Fibroblast of skin of scalp (primary cell): ENCODE data around the gene LRRC30. TPM values are rescaled to one million over a fixed set of nuclear protein-coding genes. Genes with fewer than 3 reads are reported as not detected.
A peak's percentile ranks its signal among the peaks of the same experiment; 100 is the strongest.
"Not testable (repeated sequence)": the region's sequence is repeated elsewhere in the genome, so short reads cannot be mapped to it uniquely, and the experiment has no call there.

Experiments
- DNase-seq: peaks from one replicate; pipeline ENCODE4 v3.0.0-alpha.2; 2013
- polyA plus RNA-seq, 2 experiments: library from polyadenylated mRNA; unstranded; fragments of 120-200 nt; gene quantifications; one replicate each; pipeline ENCODE4 v1.2.1, GENCODE V29; 2013; ENCODE audit not compliant: insufficient read length in 2 of 2

Gene LRRC30
- not detected for polyA plus RNA-seq (2013, experiment 1 of 2; ENCODE audit: insufficient read length)
- polyA plus RNA-seq (2013, experiment 2 of 2; ENCODE audit: insufficient read length), result not detected

DNA sequence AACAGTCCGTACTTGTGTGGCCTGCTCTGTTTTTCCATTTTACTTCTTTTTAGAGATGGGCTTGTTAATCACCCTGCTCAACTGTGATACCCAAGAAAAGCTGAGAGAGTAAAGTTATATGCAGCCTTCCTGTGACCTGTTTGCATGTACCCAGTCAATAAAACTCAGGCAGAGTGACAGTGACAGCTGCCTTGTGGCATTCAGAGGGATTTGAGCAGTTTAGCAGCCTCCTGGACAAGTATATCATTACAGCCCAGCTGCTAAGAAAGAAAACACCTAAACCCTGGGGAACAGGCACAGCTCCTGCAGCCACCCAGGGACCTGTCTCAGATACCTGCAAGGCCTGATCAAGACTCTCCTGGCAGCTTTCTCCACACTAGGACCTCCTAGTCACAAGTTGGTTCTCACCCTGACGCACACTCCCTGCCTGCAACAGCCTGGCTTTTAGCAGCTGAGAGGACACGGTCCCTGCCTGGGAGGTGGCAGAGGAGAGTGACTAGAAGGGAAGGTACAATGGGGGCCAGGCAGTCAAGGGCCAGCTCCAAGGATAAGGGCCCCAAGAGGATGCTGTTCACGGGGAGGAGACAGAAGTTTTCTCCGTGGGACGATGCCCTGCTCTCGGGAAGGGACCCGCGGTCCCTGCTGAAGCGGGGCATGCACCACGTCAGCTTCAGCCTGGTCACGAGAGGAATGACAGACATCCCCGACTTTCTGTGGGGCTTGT, at the start of gene LRRC30:
Gene LRRC30, plus strand, starts transcription at position 464 of the 724 bp plus-strand sequence. Its CDS starts 50 bp downstream, at position 514.
- no peak for DNase-seq

DNA sequence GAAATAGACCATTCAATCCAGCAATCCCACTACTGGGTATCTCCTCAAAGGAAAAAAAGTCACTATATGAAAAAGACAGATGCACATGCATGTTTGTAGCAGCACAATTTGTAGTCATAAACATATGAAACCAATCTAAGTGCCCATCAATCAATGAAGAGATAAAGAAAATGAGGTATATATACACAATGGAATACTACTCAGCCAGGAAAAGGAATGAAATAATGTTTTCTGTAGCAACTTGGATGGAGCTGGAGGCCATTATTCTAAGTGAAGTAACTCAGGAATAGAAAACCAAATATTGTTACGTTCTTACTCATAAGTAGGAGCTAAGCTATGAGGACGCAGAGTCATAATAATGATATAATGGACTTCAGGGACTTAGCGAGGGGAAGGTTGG, 45.2 kb upstream of the LRRC30 start:
- DNase-seq, result no peak

DNA sequence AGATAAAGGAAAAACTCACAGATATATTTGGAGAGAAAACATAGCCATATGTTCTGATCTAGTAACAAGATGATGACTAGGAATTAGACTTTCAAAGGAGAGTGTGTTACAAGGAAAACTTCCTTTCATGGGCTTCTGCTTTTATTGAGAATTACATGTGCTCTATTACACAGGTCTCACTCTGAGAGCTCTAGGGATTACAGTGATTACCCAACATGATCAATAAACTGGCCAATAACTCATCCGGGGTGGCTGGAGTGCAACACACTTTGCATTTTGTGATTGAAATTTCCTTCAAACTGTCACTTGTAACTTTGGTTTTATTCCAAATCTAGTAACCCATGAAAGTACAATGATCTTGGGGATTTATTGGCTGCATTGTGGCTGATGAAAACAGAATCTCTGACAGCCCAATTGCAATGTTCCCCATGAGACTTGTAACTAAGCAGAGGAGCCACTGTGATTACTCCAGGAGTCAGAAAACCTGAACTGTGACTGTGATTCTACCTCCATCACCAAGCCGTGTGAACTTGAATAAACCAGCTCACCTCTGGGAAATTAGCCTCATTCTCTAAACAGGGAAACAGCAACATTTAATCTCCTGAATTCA, 40.2 kb upstream of the LRRC30 start:
- DNase-seq, result no peak

DNA sequence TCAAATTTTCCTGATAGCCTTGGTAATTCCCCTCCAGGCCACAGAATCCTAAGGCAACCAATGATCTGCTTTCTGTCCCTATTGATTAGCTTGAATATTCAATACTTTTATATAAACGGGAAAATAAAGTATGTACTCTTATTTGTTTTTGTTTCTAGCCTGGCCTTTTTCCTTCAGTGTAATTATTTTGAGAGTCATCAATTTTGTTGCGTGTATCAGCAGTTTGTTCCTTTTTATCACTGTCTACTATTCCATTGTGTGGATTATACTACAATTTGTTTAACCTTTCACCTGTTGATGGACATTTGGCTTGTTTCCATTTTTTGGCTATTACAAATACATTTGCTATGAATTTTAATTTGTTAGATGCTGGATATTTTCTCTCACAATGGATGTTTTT, 39.2 kb upstream of the LRRC30 start:
- DNase-seq, result no peak

DNA sequence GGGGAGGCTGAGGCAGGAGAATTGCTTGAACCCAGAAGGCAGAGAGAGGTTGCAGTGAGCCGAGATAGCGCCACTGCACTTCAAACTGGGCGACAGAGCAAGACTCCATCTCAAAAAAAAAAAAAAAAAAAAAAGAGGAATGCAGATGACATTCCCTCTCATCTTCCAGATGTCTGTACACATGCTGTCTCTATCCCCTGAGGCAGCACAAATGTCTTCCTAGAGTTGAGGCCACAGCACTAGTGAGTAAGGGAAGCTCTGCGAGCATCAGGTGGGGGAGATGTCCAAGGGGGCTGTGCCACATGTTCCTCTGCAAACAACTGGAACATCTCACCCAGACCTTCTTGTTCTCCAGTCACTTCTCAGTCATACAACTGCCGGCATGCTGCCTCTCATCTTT, 35.6 kb upstream of the LRRC30 start:
- no peak for DNase-seq

DNA sequence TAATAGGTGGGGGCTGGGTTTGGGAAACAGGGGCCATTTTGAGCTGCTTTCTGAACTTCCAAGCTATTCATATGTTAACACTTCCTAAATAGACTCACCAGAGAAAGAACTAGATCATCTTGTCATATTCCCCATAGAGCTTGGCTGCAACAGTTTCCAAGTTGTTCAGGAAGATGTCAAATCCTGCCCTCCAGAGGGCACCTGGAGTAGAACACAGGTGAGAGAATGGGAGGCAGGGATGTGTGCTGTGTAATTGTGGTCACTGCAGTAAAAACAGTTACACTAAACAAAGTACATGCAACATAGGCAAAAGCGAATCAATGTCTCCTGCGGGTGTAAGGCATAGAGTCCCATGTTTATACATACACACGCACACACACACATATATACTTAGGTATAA, 34.5 kb upstream of the LRRC30 start:
- DNase-seq, result no peak

DNA sequence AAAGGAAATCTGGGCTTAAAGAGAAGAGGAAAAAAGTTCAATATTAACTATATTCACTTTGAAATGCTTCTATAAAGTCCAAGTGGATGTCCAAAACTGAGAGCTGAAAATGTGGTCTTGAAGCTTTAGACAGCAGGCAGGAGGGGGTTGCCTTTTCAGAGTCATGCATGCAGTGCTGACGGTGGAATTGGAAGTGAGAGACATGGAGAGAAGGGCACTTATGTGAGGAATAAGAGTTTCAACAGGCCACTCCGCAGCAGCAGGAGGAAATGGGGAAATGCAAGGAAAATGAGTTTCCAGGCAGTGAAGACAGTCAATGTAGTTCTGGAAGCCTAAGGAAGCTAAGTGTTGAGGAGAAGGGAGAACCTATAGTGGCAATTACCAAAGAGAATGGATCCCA, 33.0 kb upstream of the LRRC30 start:
- no peak for DNase-seq

DNA sequence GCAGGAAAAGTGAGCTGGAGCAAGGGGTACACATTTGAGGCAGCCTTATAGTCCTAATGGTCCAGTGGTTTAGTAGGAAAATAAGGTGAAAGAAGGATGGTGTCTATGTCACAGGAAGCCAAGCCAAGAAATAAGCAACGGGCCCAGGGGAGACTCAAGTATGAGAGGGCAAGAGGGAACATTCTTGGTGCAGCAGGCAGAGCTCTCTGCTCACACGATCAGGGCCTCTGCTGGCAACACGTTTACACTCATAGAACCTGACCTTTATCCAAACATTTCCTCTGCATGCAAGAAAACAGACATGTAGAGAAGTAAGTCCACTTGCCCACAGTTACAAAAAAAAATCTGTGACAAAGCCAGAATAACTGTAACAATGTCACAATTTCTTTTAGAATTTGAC, 32.6 kb upstream of the LRRC30 start:
- no peak for DNase-seq

DNA sequence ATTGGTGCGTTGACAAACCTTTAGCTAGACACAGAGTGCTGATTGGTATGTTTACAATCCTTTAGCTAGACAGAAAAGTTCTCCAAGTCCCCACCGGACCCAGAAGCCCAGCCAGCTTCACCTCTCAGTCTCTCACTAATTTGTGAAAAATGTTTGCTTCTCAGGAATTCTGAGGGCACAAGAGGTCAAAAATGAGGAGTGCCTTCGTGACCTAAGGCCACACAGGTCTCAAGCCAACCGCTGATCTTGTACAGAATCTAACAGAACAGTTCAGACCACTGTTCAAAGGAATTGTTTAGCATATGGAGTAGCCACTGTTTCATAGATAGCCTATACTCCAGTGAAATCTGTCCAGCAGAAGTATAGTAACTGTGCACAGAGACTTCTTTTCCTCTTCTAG, 29.8 kb upstream of the LRRC30 start:
- no peak for DNase-seq

DNA sequence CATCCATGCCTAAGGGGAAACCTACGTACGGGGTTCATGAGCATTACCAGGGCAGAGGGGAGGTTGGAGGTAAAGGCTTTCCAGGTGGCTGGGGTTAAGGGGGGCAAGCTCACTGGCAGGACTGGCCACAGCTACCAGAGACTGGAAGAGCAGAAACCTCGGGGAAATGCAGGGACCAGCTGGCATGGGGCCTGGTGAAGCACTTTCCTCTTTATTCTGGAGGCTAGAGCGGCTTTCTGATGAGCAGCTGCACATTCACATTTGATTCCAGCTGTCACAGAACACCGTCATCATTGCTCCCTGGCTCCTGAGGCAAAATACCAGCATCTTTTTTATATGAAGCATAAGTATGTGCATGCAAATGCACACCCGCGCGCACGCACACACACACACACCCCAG, 28.7 kb upstream of the LRRC30 start:
- no peak for DNase-seq

DNA sequence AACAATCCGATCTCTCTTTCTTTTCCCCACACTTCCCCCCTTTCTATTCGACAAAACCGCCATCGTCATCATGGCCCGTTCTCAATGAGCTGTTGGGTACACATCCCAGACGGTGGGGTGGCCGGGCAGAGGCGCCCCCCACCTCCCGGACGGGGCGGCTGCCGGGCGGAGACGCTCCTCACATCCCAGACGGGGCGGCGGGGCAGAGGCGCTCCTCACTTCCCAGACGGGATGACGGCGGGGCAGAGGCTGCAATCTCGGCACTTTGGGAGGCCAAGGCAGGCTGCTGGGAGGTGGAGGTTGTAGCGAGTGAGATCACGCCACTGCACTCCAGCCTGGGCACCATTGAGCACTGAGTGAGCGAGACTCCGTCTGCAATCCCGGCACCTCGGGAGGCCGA, 27.3 kb upstream of the LRRC30 start:
- not testable (repeated sequence) for DNase-seq

DNA sequence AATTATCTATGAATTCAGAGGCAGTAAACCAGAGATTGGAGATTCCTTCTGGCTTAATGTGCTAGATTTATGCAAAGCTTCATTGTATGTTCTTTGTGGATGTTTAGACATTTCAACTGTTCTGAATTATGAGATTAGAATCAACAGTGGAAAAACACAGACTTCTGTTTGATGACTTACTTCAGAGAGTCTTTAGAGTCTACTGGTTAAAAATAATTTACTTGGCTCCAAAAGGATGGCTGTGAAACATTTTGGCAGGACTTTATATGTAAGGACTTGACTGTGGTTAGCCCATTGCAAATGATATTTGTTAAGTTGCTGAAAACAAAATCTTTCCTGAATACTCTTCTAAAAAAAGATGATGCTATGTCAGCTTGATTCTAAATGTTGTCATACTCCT, 25.5 kb upstream of the LRRC30 start:
- no peak for DNase-seq

DNA sequence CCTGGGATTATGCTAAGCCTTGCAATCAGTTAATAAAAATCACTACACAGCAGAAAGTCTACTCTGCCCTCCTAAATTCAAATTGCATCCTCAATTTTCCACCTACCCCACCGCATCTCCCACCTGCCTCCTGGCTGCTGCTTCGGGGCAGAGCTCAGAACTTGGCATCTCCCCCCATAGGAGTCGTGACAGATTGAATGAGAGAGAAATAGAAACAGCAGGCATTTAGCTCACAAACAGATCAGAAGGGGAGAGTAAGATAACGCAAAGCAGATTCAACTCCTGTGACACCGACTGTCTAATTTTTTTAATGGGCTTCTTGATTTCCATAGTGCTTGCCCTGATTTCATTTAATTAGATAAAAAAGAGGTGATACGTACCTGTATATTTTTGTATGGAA, 24.7 kb upstream of the LRRC30 start:
- DNase-seq, result no peak

DNA sequence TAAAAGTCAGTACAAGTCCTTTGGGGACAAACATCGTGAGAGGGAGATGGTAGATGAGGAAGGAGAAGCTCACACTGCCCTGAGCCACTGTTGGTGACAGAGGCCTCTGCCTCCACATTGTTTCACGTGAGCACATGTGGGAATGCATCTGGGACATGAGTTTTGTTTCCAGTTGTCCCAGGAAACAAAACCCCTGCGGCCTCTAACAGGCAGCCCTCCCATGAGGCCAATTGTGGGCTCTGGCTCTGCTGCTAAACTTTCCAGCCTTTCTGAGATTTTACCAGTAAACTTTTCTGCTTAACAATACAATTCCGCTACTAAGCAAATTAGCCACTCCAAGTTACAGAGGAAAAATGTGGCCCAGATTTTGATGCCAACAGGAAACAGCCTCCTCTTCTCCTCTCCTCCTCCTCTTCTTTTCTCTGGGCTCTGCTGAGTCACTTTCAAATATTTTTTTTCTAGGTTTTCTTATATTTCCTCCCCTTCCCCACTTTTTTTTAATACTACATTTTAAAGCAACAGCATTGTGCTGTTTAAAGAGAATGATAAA, 23.4 kb upstream of the LRRC30 start:
- peak; percentile 8 for DNase-seq

DNA sequence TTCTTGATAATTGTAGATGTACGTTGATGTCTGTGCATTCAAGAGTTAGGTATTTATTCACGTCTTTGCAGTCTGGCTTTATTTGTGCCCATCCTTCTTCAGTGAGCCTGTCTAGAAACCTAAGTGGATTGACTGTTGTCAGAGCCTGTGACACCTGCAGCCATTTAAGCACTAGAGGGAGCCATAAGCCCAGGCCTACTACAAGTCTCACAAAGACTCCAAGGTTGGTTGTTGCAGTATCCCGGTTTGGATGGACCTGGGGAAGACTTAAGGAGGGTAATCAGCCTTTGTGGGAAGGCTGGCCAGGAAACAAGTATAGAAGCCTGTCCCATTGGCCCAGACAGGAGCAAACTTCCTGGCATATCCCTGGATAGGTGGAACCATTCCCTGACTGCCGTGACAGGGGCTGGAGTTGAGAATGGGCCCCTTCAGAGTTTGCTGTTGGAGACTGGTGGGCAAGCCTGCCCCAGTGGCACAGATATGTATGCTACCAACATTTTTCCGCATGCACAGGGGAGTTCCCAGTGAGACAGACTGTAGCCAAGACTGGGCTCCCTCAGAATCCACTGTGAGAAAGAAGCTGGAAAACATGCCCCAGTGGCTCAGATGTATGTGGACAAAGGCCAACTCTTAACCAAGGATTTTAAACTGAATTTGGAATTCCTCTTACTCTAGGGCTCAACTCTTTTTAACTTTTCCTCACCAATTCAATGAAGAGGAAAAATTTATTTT, 9.3 kb upstream of the LRRC30 start:
- DNase-seq, result peak; percentile 70

DNA sequence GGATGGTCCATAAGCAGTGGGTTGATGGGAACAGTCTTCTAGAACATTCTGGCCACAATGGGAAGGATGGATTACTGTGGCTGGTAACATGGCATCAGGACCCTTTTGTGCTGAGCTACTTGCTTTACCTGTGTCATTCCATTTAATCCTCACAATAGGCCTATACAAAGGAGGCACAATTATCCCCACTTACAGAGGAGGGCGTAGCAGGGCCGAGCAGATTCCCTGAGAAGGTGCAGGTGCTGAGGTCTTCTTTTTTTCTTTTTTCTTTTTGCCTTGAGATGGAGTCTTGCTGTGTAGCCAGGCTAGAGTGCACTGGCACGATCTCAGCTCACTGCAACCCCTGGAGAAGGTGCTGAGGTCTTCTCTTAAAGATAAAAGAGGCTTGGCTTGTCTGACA, 6.7 kb upstream of the LRRC30 start:
- no peak for DNase-seq

DNA sequence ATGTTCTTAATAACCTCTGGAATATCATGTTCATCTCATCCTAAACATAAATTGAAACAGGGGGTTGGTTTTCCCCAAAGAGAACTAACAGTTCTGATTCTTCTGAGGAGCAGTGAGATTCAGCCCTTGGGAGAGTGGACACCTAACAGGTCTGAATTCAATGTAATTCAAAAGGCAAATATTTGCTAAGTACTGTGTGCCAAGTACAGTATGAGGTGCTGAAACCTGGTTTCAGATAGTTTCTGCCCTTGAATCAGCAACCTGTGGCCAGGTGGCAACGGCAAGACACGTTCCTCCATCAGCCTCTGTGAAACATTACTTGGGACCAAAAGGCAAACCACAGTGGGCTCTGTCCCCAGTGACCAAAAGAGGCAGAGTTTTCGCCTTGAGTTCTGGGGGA, 1.3 kb downstream of the LRRC30 start:
- no peak for DNase-seq

DNA sequence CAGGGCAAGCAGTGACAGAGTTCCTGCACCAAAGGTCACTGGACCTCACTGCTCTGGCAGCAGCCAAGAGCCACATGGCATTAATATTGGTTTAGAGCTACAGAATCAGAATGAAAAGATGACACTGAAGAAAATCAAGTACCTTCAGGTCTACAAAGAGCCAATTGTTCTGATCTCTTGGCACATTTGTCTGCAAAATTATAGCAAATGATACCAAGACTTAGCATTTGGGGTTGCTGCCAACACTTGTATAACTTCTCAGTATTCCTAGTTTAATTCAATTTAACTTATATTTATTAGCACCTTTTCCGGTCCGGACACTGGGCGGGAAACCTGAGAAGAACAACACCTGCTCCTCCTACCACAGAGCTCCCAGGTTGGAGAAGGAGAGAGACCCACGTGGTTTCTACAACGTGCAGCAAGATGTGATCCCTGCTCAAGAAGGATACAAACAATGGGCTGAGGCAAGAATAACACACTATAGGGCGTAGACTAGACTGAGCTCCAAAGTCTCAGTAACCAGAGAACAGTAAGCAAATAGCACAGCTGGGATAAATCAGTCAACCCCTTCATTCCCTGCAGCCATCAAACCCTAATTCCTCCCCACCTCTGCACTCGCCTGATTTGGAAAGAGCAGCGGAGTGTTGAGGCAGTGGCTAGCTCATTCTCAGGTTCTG, 2.4 kb downstream of the LRRC30 start:
- no peak for DNase-seq

DNA sequence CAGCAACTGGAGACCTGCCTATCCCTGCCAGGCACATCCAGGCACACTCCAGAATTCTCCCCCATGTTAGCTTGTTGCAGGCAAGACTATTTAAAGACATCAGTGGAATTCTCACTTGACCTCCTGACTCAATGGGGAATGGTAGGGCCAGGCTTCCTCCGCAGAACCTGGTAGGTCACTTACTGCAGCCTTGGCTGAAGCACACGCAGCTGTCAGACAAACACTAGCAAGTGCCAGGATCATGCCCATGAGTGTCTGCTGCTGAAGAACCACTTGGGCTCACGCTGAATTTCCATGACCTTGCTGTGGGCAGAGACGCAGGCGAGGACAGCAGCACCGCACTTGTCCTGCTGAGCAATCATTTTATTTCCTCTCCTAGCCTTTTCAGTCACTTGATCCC, 3.2 kb downstream of the LRRC30 start:
- no peak for DNase-seq

DNA sequence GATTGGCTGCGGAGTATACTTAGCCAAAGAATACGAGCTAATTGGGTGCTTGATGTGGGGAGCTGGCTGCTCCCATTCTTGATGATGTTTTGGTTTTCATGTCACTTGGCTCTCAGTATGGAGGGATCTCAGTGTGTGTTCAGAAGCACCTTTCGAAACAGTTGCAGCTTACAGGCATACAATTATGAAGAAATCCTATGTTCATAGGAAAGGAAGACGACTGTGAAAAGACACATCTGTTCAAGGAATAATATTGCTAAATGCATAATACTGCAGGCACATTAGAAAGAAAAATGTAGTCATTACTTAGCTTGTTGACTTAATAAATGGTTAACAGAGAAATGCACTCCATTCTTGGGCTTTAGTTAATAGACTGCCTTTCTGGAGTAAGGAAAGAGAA, 4.1 kb downstream of the LRRC30 start:
- no peak for DNase-seq

DNA sequence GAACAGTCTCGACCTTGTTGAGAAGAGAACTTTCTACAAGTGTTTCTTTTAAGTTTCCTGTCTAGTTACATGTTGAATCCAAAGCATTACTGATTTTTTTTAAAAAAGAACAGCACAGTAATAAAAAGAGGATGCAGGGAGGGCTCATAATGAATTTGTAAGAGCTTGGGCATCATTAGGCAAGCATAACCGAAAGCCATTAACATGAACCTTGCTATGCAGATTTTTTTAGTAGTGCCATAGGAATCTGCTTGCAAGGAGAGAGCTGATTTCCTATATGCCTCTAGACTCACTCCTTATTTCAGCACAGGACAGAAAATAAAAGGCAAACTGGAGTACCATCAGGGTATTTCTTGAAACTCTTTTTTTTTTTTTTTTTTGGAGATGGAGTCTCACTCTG, 5.2 kb downstream of the LRRC30 start:
- no peak for DNase-seq

DNA sequence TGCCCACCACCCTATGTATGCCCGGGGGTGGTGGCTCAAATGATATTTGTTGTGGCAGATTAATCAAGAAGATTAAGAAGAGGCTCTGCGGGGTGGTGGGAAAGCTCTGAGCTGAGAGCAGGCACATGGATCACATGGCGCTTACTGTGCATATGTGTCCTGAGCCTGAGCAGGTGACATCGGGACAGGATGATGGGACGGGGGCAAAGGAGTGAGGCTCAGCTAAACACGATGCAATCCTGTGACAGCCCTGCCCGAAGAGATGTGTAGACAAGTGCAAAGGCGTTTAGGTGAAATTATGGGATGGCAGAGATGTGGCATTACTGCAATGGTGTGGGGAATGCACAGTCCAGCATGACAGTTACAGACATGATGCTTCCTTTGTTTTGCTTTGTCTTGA, 6.0 kb downstream of the LRRC30 start:
- DNase-seq, result no peak
